Vagina (tissue), 2 donors: ENCODE data around the gene IRAK3. TPM values are rescaled to one million over a fixed set of nuclear protein-coding genes. Genes with fewer than 3 reads are reported as not detected.

Source experiments
- DNase-seq, 2 donors: peaks; one replicate each; pipeline ENCODE4 v3.0.0-alpha.2; 2017; ENCODE audit errors: extremely low spot score in 2 of 2
- H3K27ac ChIP-seq: fragments of 200-600 bp; sonication (generic); one replicate; pipeline ENCODE4 v1.5.1; 2019
- H3K27me3 ChIP-seq: fragments of 200-600 bp; sonication (generic); one replicate; pipeline ENCODE4 v1.5.1; 2019
- H3K36me3 ChIP-seq, 2 donors: fragments of 200-600 bp; sonication (generic); one replicate each; pipeline ENCODE4 v1.5.1; 2017 to 2019
- H3K4me1 ChIP-seq: fragments of 200-600 bp; sonication (generic); one replicate; pipeline ENCODE4 v1.5.1; 2019
- H3K4me3 ChIP-seq, 2 donors: fragments of 200-600 bp; sonication (generic); 1 replicate in 1 of 2; 2 replicates in 1 of 2; pipeline ENCODE4 v1.5.1; 2016 to 2019
- H3K9me3 ChIP-seq: fragments of 200-600 bp; sonication (generic); one replicate; pipeline ENCODE4 v1.5.1; 2019
- POLR2A ChIP-seq, 2 donors: fragments of 450-650 bp; IDR thresholded peaks; one replicate each; pipeline ENCODE4 v1.6.1; 2017; ENCODE audit warnings: antibody characterized with exemption in 2 of 2, mild to moderate bottlenecking in 2 of 2, moderate library complexity in 2 of 2
- POLR2AphosphoS5 ChIP-seq, 2 donors: sonication (generic); formaldehyde crosslinking; IDR thresholded peaks; one replicate each; pipeline ENCODE4 v1.9.0; 2017; ENCODE audit warnings: antibody characterized with exemption in 2 of 2, mild to moderate bottlenecking in 2 of 2, low read depth in 1 of 2; ENCODE audit not compliant: insufficient read depth in 1 of 2
- intact Hi-C: fragments of 100-400 bp; cut with DNase I; formaldehyde crosslinking; loops from one replicate; pipeline ENCODE4 v1.15.1; 2023
- total RNA-seq: library from RNA; depleted of rRNA; stranded (reverse); fragments of >200 nt; gene quantifications from one replicate; pipeline ENCODE4 v1.2.3, GENCODE V29; 2016
- TF ChIP-seq, protein P1 (sequence below), 3 experiments: fragments of 450-650 bp in 2 of 3; fragments of 200-600 bp in 1 of 3; sonication (generic) in 1 of 3; IDR thresholded peaks; one replicate each; pipeline ENCODE4 v1.5.1; 2017 to 2019; ENCODE audit warnings: antibody characterized with exemption in 3 of 3, mild to moderate bottlenecking in 2 of 3, moderate library complexity in 2 of 3

IRAK3 gene
- total RNA-seq, 1 donor from 2014 or later: 23.1 TPM

DNA sequence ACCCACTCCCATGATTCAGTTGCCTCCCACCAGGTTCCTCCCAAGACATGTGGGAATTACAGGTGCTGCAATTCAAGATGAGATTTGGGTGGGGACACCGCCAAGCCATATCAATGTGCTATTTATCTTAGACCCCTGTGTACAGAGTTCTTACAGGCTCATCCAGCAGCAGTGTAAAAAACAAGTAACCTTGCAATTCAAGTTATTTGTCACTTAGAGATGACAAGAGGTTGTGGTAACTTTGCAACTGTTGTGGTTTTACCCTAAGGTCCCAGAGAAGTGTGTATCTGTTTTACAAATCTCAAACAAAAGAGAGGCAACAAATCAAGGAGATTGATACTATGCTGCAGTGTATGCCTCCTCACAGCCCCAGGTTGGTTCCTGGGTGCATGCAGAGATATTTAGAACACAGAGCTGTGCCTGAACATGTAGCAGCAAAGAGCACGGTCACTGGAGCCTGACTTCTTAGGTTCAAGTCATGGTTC is 101.7 kb downstream of the IRAK3 start:
- Histone ChIP-seq H3K4me3 (no peak overlapping the region), H3K36me3 (no peaks in the 10 kb centered on the region), H3K4me1 (no peaks in the 10 kb centered on the region), H3K27ac (no peak overlapping the region), H3K9me3 (no peaks in the 10 kb centered on the region), H3K27me3 (no peaks in the 10 kb centered on the region)
- DNase-seq: no peak
- TF ChIP-seq, protein P1, sequence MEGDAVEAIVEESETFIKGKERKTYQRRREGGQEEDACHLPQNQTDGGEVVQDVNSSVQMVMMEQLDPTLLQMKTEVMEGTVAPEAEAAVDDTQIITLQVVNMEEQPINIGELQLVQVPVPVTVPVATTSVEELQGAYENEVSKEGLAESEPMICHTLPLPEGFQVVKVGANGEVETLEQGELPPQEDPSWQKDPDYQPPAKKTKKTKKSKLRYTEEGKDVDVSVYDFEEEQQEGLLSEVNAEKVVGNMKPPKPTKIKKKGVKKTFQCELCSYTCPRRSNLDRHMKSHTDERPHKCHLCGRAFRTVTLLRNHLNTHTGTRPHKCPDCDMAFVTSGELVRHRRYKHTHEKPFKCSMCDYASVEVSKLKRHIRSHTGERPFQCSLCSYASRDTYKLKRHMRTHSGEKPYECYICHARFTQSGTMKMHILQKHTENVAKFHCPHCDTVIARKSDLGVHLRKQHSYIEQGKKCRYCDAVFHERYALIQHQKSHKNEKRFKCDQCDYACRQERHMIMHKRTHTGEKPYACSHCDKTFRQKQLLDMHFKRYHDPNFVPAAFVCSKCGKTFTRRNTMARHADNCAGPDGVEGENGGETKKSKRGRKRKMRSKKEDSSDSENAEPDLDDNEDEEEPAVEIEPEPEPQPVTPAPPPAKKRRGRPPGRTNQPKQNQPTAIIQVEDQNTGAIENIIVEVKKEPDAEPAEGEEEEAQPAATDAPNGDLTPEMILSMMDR (IDR thresholded peaks at IDR 0.05): no peak
- no peak for TF ChIP-seq POLR2AphosphoS5 (IDR thresholded peaks at IDR 0.05; ENCODE audit: insufficient read depth in 1 of 2, low read depth in 1 of 2)
- no peak for TF ChIP-seq POLR2A (IDR thresholded peaks at IDR 0.05)
- intact Hi-C loops: no loop called here

DNA sequence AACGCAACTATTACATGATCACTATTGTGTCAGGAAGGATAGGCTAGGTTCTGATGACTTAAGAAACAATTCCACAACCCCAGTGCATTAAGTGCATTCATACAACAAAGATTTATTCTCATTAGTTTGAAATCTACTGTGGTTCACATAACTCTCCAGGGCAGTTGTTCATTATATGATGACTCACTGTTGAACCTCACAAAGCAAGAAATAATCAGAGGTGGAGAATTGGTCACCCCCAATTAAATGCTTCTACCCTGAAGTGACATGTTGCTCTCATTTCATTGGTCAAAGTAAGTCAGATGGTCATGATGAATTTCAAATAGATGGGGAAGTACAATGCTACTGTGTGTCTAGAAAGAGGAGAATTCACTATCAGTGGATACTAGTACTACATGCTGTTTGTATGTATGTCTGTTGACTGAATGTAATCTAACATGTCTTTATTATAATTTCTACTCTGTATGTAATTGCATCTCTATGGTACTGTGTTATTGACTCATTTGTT is 107.2 kb downstream of the IRAK3 start:
- no peak for DNase-seq
- H3K9me3 ChIP-seq: no peaks in the 10 kb centered on the region
- H3K4me3 ChIP-seq: no peak overlapping the region
- no peaks in the 10 kb centered on the region for H3K27me3 ChIP-seq
- H3K36me3 ChIP-seq: no peaks in the 10 kb centered on the region
- intact Hi-C loops: no loop called here
- no peak for TF ChIP-seq POLR2AphosphoS5 (IDR thresholded peaks at IDR 0.05; ENCODE audit: insufficient read depth in 1 of 2, low read depth in 1 of 2)
- TF ChIP-seq, protein P1 (IDR thresholded peaks at IDR 0.05): no peak
- no peak for TF ChIP-seq POLR2A (IDR thresholded peaks at IDR 0.05)
- no peak overlapping the region for H3K27ac ChIP-seq
- H3K4me1 ChIP-seq: no peaks in the 10 kb centered on the region

DNA sequence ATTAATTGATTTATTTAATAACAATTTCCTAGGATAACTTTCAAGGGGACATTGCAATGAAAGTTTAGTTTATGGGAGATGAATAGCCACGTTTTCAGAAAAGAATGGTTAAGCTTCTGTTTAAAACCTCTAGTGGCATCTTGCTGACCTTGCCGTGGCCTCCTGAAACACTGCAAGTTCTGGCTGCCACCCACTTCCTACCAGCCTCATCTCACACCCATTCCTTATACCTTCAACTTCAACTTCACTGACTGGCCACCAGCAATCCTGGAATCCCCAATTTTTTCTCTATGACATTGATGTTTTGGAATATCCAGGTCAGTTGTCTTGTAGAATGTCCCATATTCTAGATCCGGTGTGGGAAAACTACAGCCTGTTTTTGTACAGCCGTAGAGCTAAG is 108.1 kb downstream of the IRAK3 start:
- Histone ChIP-seq H3K27me3 (no peaks in the 10 kb centered on the region), H3K4me1 (no peaks in the 10 kb centered on the region), H3K9me3 (no peaks in the 10 kb centered on the region), H3K4me3 (no peak overlapping the region), H3K27ac (no peak overlapping the region), H3K36me3 (no peaks in the 10 kb centered on the region)
- no peak for DNase-seq
- no peak for TF ChIP-seq POLR2A (IDR thresholded peaks at IDR 0.05)
- TF ChIP-seq, protein P1 (IDR thresholded peaks at IDR 0.05): no peak
- intact Hi-C loops: no loop called here

DNA sequence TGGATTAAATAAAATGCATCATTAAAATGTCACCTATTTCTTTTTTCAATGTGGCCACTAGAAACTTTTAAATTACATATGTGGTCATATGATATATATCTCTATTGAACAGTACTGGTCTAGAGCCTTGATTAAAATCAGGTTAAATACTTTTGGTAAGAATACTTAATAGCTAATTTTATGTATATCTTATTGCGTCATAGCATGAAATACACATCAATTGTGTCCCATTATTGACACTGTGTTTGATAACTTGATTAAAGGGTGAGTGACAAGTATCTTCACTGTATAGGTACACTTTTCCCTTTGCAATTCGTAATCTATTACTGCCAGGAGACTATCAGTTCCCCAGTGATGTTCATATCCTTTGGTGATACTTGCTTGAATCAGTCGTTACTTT is 108.9 kb downstream of the IRAK3 start:
- TF ChIP-seq POLR2A (IDR thresholded peaks at IDR 0.05) (no peak), POLR2AphosphoS5 (IDR thresholded peaks at IDR 0.05; ENCODE audit: insufficient read depth in 1 of 2, low read depth in 1 of 2) (no peak)
- TF ChIP-seq, protein P1 (IDR thresholded peaks at IDR 0.05): no peak
- Histone ChIP-seq H3K4me3 (no peak overlapping the region), H3K36me3 (no peaks in the 10 kb centered on the region), H3K9me3 (no peaks in the 10 kb centered on the region), H3K27me3 (no peaks in the 10 kb centered on the region), H3K4me1 (no peaks in the 10 kb centered on the region), H3K27ac (no peak overlapping the region)
- intact Hi-C loops: no loop called here
- DNase-seq: no peak

DNA sequence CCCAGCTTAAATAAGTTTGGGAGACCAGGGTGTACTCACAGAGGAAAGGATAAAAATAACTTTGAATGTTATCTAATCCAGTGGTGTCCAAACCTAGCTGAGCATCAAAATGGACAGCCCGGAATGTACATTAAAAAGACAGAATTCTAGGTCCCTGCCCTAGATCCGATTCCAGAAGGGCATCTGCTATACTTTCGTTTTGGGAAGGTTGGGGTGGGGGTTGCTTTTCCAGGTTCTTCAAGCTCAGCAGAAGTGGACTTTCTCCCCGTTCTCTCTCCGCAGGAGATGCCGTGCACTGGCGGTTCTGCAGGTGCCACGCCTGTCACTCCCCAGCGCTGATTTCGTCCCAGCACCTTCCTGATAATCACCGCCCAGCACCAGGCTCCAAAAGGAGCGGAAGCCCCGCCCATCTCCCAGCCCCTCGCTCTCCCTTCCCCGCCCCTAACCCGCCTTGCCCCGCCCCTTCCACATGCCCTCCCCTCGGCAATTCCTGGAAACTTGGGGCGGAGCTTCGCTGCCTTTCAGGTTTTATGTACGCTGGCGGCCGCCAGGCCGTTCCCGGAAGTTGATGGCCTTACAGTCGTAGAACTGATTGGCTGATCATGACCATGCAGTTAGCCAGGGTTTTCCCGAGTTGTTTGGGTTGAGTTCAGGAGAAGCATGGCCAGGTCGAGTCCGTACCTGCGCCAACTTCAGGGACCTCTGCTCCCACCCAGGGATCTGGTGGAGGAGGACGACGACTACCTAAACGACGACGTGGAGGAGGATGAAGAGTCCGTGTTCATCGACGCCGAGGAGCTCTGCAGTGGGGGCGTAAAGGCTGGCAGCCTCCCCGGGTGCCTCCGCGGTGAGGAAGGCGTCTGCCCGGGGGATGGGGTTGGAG is 113.2 kb downstream of the IRAK3 start, which contains the start of gene HELB:
Gene HELB, plus strand, starts transcription at position 550 of the 883 bp plus-strand sequence. Its CDS starts 111 bp downstream, at position 661.
- intact Hi-C loops: no loop called here
- DNase-seq: peak; percentile 98
- TF ChIP-seq POLR2A (IDR thresholded peaks at IDR 0.05) (peak in 1 of 2 donors; percentile 15), POLR2AphosphoS5 (IDR thresholded peaks at IDR 0.05; ENCODE audit: insufficient read depth in 1 of 2, low read depth in 1 of 2) (peak; percentile 81 to 85)
- TF ChIP-seq, protein P1 (IDR thresholded peaks at IDR 0.05): no peak
- Histone ChIP-seq H3K27me3 (no peaks in the 10 kb centered on the region), H3K4me3 (peak within 1 kb of the TSS; percentile 60 to 62), H3K27ac (peak within 1 kb of the TSS; percentile 56), H3K9me3 (no peaks in the 10 kb centered on the region), H3K4me1 (peaks cover 14% of the 10 kb centered on the region), H3K36me3 (no peaks in the 10 kb centered on the region)
